H9 (cell line): ENCODE measurements around the gene AIFM3. TPM values are rescaled to one million over a fixed set of nuclear protein-coding genes. Genes with fewer than 3 reads are reported as not detected.
A peak's percentile ranks its signal among the peaks of the same experiment; 100 is the strongest.

Source experiments
- DNase-seq: peaks from one replicate; pipeline ENCODE4 v3.0.0-alpha.2; 2017
- H2AFZ ChIP-seq: one replicate; pipeline ENCODE4 v1.6.1; 2013; ENCODE audit warnings: mild to moderate bottlenecking, low read length, control low read depth, moderate library complexity
- H2AK5ac ChIP-seq: 2 replicates; pipeline ENCODE4 v1.6.1; 2013; ENCODE audit warnings: low read length, control low read depth, mixed read lengths; ENCODE audit not compliant: insufficient read length
- H2BK120ac ChIP-seq: one replicate; pipeline ENCODE4 v1.6.1; 2013; ENCODE audit warnings: low read depth, mild to moderate bottlenecking, low read length, control low read depth, inconsistent platforms; ENCODE audit not compliant: poor library complexity, severe bottlenecking
- H2BK12ac ChIP-seq: 2 replicates; pipeline ENCODE4 v1.6.1; 2013; ENCODE audit warnings: low read length, control low read depth, mixed read lengths, low read depth; ENCODE audit not compliant: insufficient read length
- H2BK15ac ChIP-seq: 2 replicates; pipeline ENCODE4 v1.6.1; 2013; ENCODE audit warnings: low read depth, low read length, control low read depth
- H2BK20ac ChIP-seq: one replicate; pipeline ENCODE4 v1.6.1; 2013; ENCODE audit warnings: low read depth, mild to moderate bottlenecking, low read length, control low read depth, inconsistent platforms; ENCODE audit not compliant: poor library complexity, severe bottlenecking
- H2BK5ac ChIP-seq: 2 replicates; pipeline ENCODE4 v1.6.1; 2013; ENCODE audit warnings: low read length, control low read depth, mixed read lengths; ENCODE audit not compliant: insufficient read length
- H3K14ac ChIP-seq: 2 replicates; pipeline ENCODE4 v1.6.1; 2013; ENCODE audit warnings: low read length, control low read depth; ENCODE audit not compliant: insufficient read depth
- H3K18ac ChIP-seq: 2 replicates; pipeline ENCODE4 v1.6.1; 2013; ENCODE audit warnings: low read depth, mild to moderate bottlenecking, mixed read lengths, low read length, control low read depth; ENCODE audit not compliant: insufficient read length
- H3K23ac ChIP-seq: 2 replicates; pipeline ENCODE4 v1.6.1; 2013; ENCODE audit warnings: low read length, control low read depth, mixed read lengths, low read depth; ENCODE audit not compliant: insufficient read length
- H3K23me2 ChIP-seq: 2 replicates; pipeline ENCODE4 v1.6.1; 2013; ENCODE audit warnings: low read depth, mild to moderate bottlenecking, mixed read lengths, low read length, control low read depth; ENCODE audit not compliant: insufficient read length, poor library complexity, severe bottlenecking
- H3K27ac ChIP-seq: 2 replicates; pipeline ENCODE4 v1.5.1; 2013; ENCODE audit warnings: low read length, control low read depth, mixed read lengths, low read depth; ENCODE audit not compliant: insufficient read length
- H3K27me3 ChIP-seq: 2 replicates; pipeline ENCODE4 v1.6.1; 2013; ENCODE audit warnings: low read length, control low read depth, inconsistent platforms; ENCODE audit not compliant: insufficient read depth
- H3K4ac ChIP-seq: 2 replicates; pipeline ENCODE4 v1.6.1; 2013; ENCODE audit warnings: low read depth, mild to moderate bottlenecking, control low read depth, inconsistent platforms, low read length, moderate library complexity
- H3K4me1 ChIP-seq: 2 replicates; pipeline ENCODE4 v1.6.1; 2013; ENCODE audit warnings: low read length, control low read depth, inconsistent platforms; ENCODE audit not compliant: insufficient read depth
- H3K4me2 ChIP-seq: 2 replicates; pipeline ENCODE4 v1.6.1; 2013; ENCODE audit warnings: low read length, control low read depth, mixed read lengths; ENCODE audit not compliant: insufficient read length, insufficient read depth
- H3K56ac ChIP-seq: 2 replicates; pipeline ENCODE4 v1.6.1; 2013; ENCODE audit warnings: low read depth, mild to moderate bottlenecking, mixed read lengths, low read length, control low read depth; ENCODE audit not compliant: insufficient read length
- H3K79me1 ChIP-seq: 2 replicates; pipeline ENCODE4 v1.6.1; 2013; ENCODE audit warnings: low read depth, mild to moderate bottlenecking, moderate library complexity, low read length, control low read depth, inconsistent platforms; ENCODE audit not compliant: insufficient read depth, poor library complexity, severe bottlenecking
- H3K79me2 ChIP-seq: 2 replicates; pipeline ENCODE4 v1.6.1; 2013; ENCODE audit warnings: low read length, control low read depth, inconsistent platforms; ENCODE audit not compliant: insufficient read depth
- H3K9ac ChIP-seq: 2 replicates; pipeline ENCODE4 v1.6.1; 2013; ENCODE audit warnings: low read length, control low read depth, mixed read lengths; ENCODE audit not compliant: insufficient read length; ENCODE audit errors: extremely low read depth
- H3K9me3 ChIP-seq: one replicate; pipeline ENCODE4 v1.6.1; 2013; ENCODE audit warnings: low read depth, low read length, inconsistent platforms; ENCODE audit not compliant: control insufficient read depth
- H3T11ph ChIP-seq: one replicate; pipeline ENCODE4 v1.6.1; 2013; ENCODE audit warnings: mild to moderate bottlenecking, low read length, control low read depth, inconsistent platforms
- H4K20me1 ChIP-seq: one replicate; pipeline ENCODE4 v1.6.1; 2013; ENCODE audit not compliant: control insufficient read depth, insufficient read length, insufficient read depth
- H4K5ac ChIP-seq: 2 replicates; pipeline ENCODE4 v1.6.1; 2013; ENCODE audit warnings: low read depth, mild to moderate bottlenecking, mixed read lengths, low read length, control low read depth; ENCODE audit not compliant: insufficient read length
- H4K8ac ChIP-seq: replicated peaks from 2 replicates; pipeline ENCODE4 v1.6.1; 2013; ENCODE audit warnings: low read length, control low read depth, mixed read lengths, low read depth; ENCODE audit not compliant: insufficient read length
- H4K91ac ChIP-seq: 2 replicates; pipeline ENCODE4 v1.6.1; 2013; ENCODE audit warnings: low read depth, mild to moderate bottlenecking, moderate library complexity, mixed read lengths, low read length, control low read depth; ENCODE audit not compliant: insufficient read length
- H3K27ac Mint-ChIP-seq, 3 experiments: 2 replicates in 2 of 3; 3 replicates in 1 of 3; pipeline ENCODE4 v1.8.0; 2020 to 2021; ENCODE audit warnings: mixed read lengths in 3 of 3, mild to moderate bottlenecking in 1 of 3, moderate library complexity in 1 of 3
- H3K27me3 Mint-ChIP-seq: 2 replicates; pipeline ENCODE4 v1.8.0; 2021; ENCODE audit warnings: low read depth, mild to moderate bottlenecking, moderate library complexity, mixed read lengths
- H3K36me3 Mint-ChIP-seq, 3 experiments: 2 replicates in 2 of 3; 3 replicates in 1 of 3; pipeline ENCODE4 v1.8.0; 2020 to 2021; ENCODE audit warnings: low read depth in 3 of 3, mixed read lengths in 3 of 3; ENCODE audit not compliant: insufficient read depth in 1 of 3
- H3K4me1 Mint-ChIP-seq, 2 experiments: 2 replicates each; pipeline ENCODE4 v1.8.0; 2020; ENCODE audit warnings: mixed read lengths in 2 of 2
- H3K4me3 Mint-ChIP-seq, 2 experiments: 2 replicates in 1 of 2; 3 replicates in 1 of 2; pipeline ENCODE4 v1.8.0; 2020 to 2021; ENCODE audit warnings: mild to moderate bottlenecking in 2 of 2, mixed read lengths in 2 of 2, moderate library complexity in 1 of 2
- H3K9me3 Mint-ChIP-seq, 2 experiments: 2 replicates in 1 of 2; 3 replicates in 1 of 2; pipeline ENCODE4 v1.8.0; 2020; ENCODE audit warnings: mild to moderate bottlenecking in 2 of 2, mixed read lengths in 2 of 2, moderate library complexity in 1 of 2
- WGBS: extraction: QIAGEN DNeasy Blood & Tissue Kit; methylation state at CpG from one replicate; pipeline ENCODE4 v1.1.7; 2013; ENCODE audit warnings: missing lambda C conversion rate, low lambda C conversion rate, mixed read lengths; ENCODE audit not compliant: insufficient read length; ENCODE audit errors: extremely low coverage; 5-methylcytosine and 5-hydroxymethylcytosine counted together
- total RNA-seq: library from RNA; stranded (reverse); gene quantifications from 2 replicates; pipeline ENCODE4 v1.2.1, GENCODE V29; 2021
- TF ChIP-seq, protein P1 (sequence below): fragments of 200-600 bp; sonication (generic); conservative IDR thresholded peaks from 3 replicates; pipeline ENCODE4 v1.8.0; 2021; ENCODE audit warnings: antibody characterized with exemption, mild to moderate bottlenecking

AIFM3 gene
- total RNA-seq, 1 experiment from 2014 or later, result 1.9 TPM

DNA sequence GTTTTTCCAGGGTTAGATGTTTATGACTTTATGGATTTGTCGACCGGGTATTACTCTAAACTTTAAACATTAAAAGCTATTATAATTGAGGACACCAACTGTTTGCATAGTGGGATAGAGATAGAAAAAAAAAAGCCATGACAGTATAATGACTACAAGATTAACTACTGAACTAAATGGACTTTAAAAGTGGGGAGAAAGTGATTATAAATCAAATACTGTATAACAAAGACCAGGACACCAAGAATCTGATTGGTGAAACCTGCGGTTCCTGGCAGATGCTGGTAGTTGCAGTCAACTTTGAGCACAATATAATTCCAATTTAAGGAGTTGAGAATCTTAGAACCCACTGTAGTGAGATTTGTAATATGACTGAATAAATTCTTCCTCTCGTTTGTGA, 47.3 kb upstream of the AIFM3 start:
- H3T11ph ChIP-seq, result no peak overlapping the region
- H4K20me1 ChIP-seq, result no peaks in the 10 kb centered on the region
- H3K79me2 ChIP-seq, result peaks cover 56% of the 10 kb centered on the region
- H3K79me1 ChIP-seq, result no peaks in the 10 kb centered on the region
- no peak overlapping the region for H4K8ac ChIP-seq
- peaks cover 11% of the 10 kb centered on the region for H3K23me2 ChIP-seq
- WGBS, result no CpG with 5 or more reads among the region's 4 CpGs
- H3K14ac ChIP-seq, result no peak overlapping the region
- no peak overlapping the region for H4K91ac ChIP-seq
- peak overlapping the region; percentile 57 for H3K4me2 ChIP-seq
- TF ChIP-seq, protein P1, sequence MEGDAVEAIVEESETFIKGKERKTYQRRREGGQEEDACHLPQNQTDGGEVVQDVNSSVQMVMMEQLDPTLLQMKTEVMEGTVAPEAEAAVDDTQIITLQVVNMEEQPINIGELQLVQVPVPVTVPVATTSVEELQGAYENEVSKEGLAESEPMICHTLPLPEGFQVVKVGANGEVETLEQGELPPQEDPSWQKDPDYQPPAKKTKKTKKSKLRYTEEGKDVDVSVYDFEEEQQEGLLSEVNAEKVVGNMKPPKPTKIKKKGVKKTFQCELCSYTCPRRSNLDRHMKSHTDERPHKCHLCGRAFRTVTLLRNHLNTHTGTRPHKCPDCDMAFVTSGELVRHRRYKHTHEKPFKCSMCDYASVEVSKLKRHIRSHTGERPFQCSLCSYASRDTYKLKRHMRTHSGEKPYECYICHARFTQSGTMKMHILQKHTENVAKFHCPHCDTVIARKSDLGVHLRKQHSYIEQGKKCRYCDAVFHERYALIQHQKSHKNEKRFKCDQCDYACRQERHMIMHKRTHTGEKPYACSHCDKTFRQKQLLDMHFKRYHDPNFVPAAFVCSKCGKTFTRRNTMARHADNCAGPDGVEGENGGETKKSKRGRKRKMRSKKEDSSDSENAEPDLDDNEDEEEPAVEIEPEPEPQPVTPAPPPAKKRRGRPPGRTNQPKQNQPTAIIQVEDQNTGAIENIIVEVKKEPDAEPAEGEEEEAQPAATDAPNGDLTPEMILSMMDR, result no peak
- Mint-ChIP-seq H3K4me3 (peak overlapping the region; percentile 98 to 99), H3K4me1 (peaks cover 37 to 45% of the 10 kb centered on the region in 2 experiments), H3K27ac (peak overlapping the region in 2 of 3 experiments; percentile 5 to 83; a peak in 3 of 7 replicates), H3K27me3 (no peaks in the 10 kb centered on the region), H3K36me3 (peaks cover 15 to 40% (median 27%) of the 10 kb centered on the region in 3 experiments), H3K9me3 (peaks cover 0 to 2% of the 10 kb centered on the region in 2 experiments; a peak in 3 of 5 replicates)
- no peak overlapping the region for H2BK120ac ChIP-seq
- H3K56ac ChIP-seq, result no peak overlapping the region
- H2AK5ac ChIP-seq, result no peak overlapping the region
- no peak overlapping the region for H3K27ac ChIP-seq
- no peak overlapping the region for H2AFZ ChIP-seq
- H3K27me3 ChIP-seq, result no peaks in the 10 kb centered on the region
- no peak overlapping the region for H3K18ac ChIP-seq
- peaks cover 3% of the 10 kb centered on the region; the same call in 1 of the 2 replicates for H3K4me1 ChIP-seq
- no peak overlapping the region for H3K4ac ChIP-seq
- H2BK12ac ChIP-seq, result no peak overlapping the region
- H3K9ac ChIP-seq, result peak overlapping the region; percentile 26
- no peak for DNase-seq
- no peak overlapping the region for H2BK5ac ChIP-seq
- H3K23ac ChIP-seq, result no peak overlapping the region
- no peak overlapping the region for H2BK20ac ChIP-seq
- H4K5ac ChIP-seq, result no peak overlapping the region
- H3K9me3 ChIP-seq, result no peaks in the 10 kb centered on the region
- no peak overlapping the region for H2BK15ac ChIP-seq
